Duodenal mucosa (tissue), 2 donors: ENCODE measurements around the gene ASTL.

Source experiments
- H3K27ac ChIP-seq: one replicate; pipeline ENCODE4 v1.7.0; 2013; ENCODE audit warnings: low read depth, low read length
- H3K27me3 ChIP-seq, 2 donors: one replicate each; pipeline ENCODE4 v1.7.0; 2013; ENCODE audit warnings: low read length in 2 of 2, control low read depth in 1 of 2; ENCODE audit not compliant: insufficient read depth in 2 of 2, control insufficient read depth in 1 of 2
- H3K36me3 ChIP-seq, 2 donors: one replicate each; pipeline ENCODE4 v1.7.0; 2013; ENCODE audit warnings: low read length in 2 of 2, control low read depth in 1 of 2; ENCODE audit not compliant: insufficient read depth in 2 of 2, control insufficient read depth in 1 of 2
- H3K4me1 ChIP-seq, 2 donors: one replicate each; pipeline ENCODE4 v1.7.0; 2013; ENCODE audit warnings: low read length in 2 of 2, control low read depth in 1 of 2; ENCODE audit not compliant: insufficient read depth in 2 of 2, control insufficient read depth in 1 of 2
- H3K4me3 ChIP-seq, 2 donors: one replicate each; pipeline ENCODE4 v1.7.0; 2013; ENCODE audit warnings: low read length in 2 of 2, low read depth in 1 of 2
- H3K9ac ChIP-seq, 2 donors: one replicate each; pipeline ENCODE4 v1.7.0; 2013; ENCODE audit warnings: low read length in 2 of 2, low read depth in 1 of 2
- H3K9me3 ChIP-seq, 2 donors: one replicate each; pipeline ENCODE4 v1.7.0; 2013; ENCODE audit warnings: low read length in 2 of 2, control low read depth in 1 of 2; ENCODE audit not compliant: control insufficient read depth in 1 of 2

The ASTL gene

DNA sequence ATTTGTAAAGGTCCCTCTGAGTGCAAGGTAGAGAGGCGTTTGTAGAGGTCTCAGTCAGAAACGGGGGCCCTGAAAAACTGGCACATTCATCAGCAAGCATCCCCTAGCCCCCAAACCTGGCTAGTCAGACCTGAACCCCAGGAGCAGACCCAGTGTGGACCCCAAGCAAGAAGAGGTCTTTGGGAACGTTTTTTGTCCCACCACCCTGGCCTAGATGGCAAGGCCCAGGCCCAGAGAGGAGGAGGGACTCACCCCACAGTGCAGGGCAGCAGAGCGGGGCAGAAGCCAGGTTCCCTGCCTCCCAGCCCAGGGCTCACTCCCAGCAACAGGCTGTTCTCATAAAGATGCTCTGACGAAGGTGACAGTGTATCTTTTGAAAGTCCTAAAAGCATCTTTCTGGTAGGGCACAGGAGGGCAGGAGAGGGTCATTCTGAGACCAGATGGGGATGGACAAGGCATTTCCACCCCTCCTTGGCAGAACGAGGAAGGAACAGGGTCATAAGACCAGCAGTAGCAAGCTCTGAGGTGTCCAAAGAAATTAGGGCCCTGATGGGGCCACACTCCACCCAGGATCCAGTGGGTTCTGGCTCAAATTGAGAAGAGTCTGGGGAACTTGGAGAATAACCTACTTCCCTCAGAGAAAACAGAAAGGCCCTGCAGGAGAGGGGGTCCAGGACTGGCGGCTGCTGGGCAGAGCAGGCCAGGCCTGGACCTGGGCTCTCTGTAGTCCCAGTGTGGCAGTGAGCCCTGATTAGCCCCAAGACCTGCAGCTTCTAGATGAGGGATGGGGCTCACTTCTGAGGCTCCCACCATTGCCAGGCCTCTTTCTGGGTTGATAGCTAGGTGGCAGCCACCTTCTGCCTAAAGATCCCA is 40.1 kb downstream of the ASTL start:
- no peaks in the 10 kb centered on the region for H3K4me1 ChIP-seq
- no peaks in the 10 kb centered on the region for H3K27me3 ChIP-seq
- H3K9me3 ChIP-seq, result no peaks in the 10 kb centered on the region
- no peak overlapping the region for H3K27ac ChIP-seq
- H3K36me3 ChIP-seq, result no peaks in the 10 kb centered on the region
- H3K4me3 ChIP-seq, result no peak overlapping the region
- no peak overlapping the region for H3K9ac ChIP-seq

DNA sequence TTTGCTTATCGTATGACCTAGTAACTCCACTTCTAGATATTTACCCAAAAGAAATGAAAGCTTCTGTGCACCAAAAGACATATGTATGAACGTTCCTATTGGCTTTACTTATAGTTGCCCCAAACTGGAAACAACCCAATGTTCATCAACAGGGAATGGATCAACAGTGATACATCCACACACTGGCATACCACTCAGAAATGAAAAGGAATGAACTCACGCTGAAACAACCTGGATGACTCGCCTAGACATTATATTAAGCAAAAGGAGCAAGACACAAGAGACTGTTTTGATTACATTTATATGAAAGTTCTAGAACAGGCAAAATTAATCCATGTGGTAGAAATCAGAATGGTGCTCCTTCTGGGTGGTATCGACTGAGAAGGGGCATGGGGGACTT is 40.9 kb downstream of the ASTL start:
- H3K4me3 ChIP-seq, result no peak overlapping the region
- no peak overlapping the region for H3K9ac ChIP-seq
- H3K27ac ChIP-seq, result no peak overlapping the region
- no peaks in the 10 kb centered on the region for H3K9me3 ChIP-seq
- H3K36me3 ChIP-seq, result no peaks in the 10 kb centered on the region
- no peaks in the 10 kb centered on the region for H3K27me3 ChIP-seq
- no peaks in the 10 kb centered on the region for H3K4me1 ChIP-seq

DNA sequence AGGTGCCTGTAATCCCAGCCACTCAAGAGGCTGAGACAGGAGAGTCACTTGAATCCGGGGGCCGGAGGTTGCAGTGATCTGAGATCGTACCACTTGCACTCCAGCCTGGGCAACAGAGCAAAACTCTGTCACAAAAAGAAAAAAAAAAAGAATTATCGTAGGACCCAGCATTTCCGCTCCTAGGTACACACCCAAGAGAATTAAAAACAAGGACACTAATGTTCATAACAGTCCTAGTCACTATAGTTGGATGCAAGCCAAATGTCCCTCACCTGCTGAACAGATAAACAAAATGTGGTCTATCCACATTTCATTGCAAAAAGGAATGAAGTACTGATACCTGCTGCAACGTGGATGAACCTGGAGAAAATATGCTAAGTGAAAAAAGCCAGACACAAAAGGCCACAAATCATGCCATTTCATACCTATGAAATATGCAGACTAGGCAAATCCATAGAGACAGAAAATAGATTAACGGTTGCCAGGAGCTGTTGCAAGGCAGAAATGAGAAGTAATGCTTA is 43.1 kb downstream of the ASTL start:
- Histone ChIP-seq H3K9me3 (no peaks in the 10 kb centered on the region), H3K4me3 (no peak overlapping the region), H3K4me1 (peaks cover 21 to 22% of the 10 kb centered on the region in 2 donors), H3K36me3 (no peaks in the 10 kb centered on the region), H3K9ac (no peak overlapping the region), H3K27me3 (no peaks in the 10 kb centered on the region), H3K27ac (no peak overlapping the region)

DNA sequence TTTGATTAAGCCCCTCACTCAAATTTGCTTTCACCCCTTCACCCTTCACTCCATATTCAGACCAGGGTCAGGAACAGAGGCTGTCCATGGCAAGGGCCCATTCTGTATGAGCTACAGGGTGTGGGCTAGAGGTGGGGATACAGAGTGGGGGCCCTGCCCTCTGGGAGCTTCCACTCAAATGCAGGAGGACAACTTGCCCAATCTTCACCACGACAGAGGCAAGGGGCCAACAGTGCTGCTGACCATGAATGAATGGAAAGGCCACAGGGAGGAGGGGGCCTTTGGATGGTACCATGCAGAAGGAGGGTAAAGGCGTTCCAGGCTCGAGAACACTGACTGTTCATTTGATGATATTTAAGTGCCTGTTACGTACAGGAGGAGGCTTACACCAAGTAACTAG is 44.8 kb downstream of the ASTL start:
- no peak overlapping the region for H3K4me3 ChIP-seq
- H3K4me1 ChIP-seq, result peaks cover 21 to 22% of the 10 kb centered on the region in 2 donors
- H3K9me3 ChIP-seq, result no peaks in the 10 kb centered on the region
- H3K9ac ChIP-seq, result no peak overlapping the region
- H3K27me3 ChIP-seq, result no peaks in the 10 kb centered on the region
- H3K36me3 ChIP-seq, result no peaks in the 10 kb centered on the region
- H3K27ac ChIP-seq, result no peak overlapping the region

DNA sequence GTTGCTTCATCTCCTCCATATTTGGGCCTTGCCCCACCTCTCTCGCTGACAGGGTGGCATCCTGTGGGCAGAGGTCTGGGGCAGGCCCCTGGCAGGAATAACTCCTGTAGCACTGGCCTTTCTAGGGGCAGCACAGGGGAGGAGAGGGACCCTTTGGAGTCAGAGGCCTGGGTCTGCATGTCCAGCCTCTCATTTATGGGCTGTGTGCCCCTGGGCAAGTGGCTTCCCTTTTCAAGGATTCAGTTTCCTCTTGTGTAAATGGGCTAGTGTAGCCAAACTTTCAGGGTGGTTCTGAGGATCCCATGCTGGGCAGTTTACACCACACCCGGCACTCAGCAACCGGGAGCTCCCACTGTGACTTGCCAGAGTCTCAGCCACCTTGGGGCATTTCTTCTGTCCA is 45.4 kb downstream of the ASTL start:
- H3K27ac ChIP-seq, result no peak overlapping the region
- no peak overlapping the region for H3K4me3 ChIP-seq
- no peak overlapping the region for H3K9ac ChIP-seq
- H3K4me1 ChIP-seq, result peaks cover 21 to 22% of the 10 kb centered on the region in 2 donors
- H3K27me3 ChIP-seq, result no peaks in the 10 kb centered on the region
- no peaks in the 10 kb centered on the region for H3K9me3 ChIP-seq
- H3K36me3 ChIP-seq, result no peaks in the 10 kb centered on the region

DNA sequence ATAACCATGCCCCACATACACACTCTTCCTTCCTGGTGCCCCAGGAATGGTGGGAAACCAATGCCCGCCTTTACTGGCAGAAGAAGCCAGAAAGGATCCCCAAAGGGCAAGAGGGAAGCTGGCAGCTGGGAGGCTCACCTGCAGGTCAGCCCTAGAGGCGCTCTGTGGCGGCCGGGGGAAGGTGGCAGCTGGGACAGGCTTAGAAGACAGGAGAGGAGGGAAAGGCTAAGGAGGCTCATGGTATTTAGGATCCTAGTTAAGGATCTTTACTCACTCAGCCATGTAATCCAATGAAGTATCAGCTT is 45.8 kb downstream of the ASTL start:
- Histone ChIP-seq H3K4me3 (no peak overlapping the region), H3K36me3 (no peaks in the 10 kb centered on the region), H3K4me1 (peaks cover 21 to 22% of the 10 kb centered on the region in 2 donors), H3K9ac (no peak overlapping the region), H3K27ac (no peak overlapping the region), H3K27me3 (no peaks in the 10 kb centered on the region), H3K9me3 (no peaks in the 10 kb centered on the region)

DNA sequence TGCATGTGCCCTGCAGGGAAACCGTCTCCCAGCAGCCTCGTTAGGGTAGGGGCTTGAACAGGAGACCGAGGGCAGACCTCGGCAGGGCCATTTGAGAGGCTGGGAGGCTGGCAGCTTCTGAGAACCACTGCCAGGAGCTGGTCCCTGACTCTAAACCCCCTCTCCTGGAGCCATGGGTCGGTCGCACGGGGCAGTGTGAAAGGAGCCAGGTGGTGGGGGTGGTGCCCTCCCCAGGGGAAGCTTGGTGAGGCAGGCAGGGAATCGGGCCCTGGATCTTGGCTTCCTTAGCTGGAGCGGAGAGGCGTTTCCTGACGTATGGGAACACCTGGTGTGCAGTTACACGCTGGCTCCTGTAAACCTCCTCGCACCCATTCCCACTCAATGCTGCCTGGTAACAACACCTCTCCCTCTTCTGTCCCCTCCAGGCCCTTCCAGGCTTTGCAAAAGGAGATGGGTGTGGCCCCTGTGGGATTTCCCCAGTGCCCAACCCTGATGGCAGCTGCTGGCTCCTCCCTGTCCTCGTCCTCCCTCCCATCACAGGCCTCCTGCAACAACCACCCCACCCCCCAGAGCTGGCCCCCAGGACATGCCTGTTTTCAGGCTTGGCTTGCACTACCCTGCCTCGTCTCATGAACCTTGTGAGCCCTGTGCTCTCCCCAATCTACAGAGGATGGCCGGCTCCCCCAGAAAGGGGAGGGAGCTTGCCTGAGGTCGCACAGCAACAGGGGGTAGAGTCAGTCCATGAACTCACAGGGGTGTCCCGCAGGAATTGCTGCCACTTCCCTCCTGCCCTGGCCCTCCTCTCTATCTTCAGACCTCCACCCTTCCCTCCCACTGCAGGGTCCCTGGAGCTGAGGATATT is 46.4 kb downstream of the ASTL start:
- no peak overlapping the region for H3K9ac ChIP-seq
- H3K4me3 ChIP-seq, result no peak overlapping the region
- no peaks in the 10 kb centered on the region for H3K9me3 ChIP-seq
- peaks cover 21 to 22% of the 10 kb centered on the region in 2 donors for H3K4me1 ChIP-seq
- H3K36me3 ChIP-seq, result no peaks in the 10 kb centered on the region
- no peaks in the 10 kb centered on the region for H3K27me3 ChIP-seq
- no peak overlapping the region for H3K27ac ChIP-seq

DNA sequence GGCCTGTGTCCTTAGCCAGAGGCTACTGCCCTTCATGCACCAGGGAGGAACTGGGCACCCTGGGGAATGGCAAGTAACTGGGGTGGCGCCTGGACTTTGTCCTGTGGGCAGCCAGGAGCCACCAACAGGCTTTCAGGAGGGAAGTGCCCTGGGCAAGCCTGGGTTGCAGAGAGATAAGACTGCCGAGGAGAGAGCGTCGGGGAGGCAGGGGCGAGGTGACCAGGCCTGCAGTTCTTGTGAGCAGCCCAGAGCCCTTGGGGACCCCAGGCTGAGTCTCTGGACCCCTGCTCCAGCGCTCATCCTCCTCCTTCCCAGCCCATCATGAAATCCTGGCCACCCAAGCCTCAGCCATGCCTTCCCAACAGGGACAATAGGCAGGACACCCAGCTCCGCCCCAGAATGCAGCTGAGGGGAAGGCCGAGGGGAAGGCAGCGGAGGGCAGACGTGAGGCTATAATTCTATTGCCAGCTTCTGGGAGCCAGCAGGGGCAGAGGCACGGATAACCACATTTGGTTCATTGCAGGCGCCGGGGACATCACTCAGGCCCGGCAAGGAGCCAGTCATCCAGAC is 47.1 kb downstream of the ASTL start:
- Histone ChIP-seq H3K27ac (no peak overlapping the region), H3K9ac (no peak overlapping the region), H3K9me3 (no peaks in the 10 kb centered on the region), H3K36me3 (no peaks in the 10 kb centered on the region), H3K4me3 (no peak overlapping the region), H3K27me3 (no peaks in the 10 kb centered on the region), H3K4me1 (peaks cover 21 to 22% of the 10 kb centered on the region in 2 donors)

DNA sequence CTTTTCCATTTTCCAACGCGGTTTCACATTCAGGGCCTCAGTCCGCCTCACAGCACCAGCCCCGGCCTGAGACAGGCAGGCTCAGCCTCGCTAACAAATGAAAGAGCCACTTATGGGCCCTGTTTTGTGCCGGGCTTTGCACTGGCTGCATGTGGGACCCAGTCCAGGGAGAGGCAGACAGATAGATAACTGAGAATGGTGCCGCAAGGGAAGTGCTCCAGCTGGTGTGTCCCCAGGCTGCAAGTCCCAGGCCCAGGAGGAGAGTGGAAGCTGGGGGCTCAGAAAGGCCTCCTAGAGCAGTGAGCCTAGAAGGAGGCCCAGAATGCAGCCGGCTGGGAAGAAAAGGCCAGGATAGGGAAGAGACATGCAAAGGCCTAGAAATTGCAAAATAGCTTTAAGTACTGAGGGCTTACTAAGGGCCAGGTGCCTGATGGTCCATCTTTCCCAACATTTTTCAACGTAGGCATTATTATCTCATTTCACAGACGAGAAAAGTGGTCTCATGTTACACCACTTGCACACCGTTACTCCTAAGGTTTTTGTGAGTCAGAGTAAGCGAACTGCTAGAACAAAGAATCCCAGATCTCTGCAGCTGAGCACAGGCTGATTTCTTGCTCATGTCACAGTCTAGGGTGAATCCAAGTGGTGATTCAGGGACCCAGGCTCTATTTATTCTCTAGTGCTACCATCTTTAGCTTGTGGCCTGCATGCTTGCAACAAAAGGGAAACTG is 47.9 kb downstream of the ASTL start:
- no peak overlapping the region for H3K4me3 ChIP-seq
- no peaks in the 10 kb centered on the region for H3K27me3 ChIP-seq
- H3K9me3 ChIP-seq, result no peaks in the 10 kb centered on the region
- H3K36me3 ChIP-seq, result no peaks in the 10 kb centered on the region
- H3K4me1 ChIP-seq, result peaks cover 21 to 22% of the 10 kb centered on the region in 2 donors
- H3K27ac ChIP-seq, result no peak overlapping the region
- H3K9ac ChIP-seq, result no peak overlapping the region
